Measurements from ENCODE around the gene GM2A. TPM values are rescaled to one million over a fixed set of nuclear protein-coding genes. Genes with fewer than 3 reads are reported as not detected.

GM2A gene
- total RNA-seq, 1 experiment from 2014 or later, result 24.5 TPM

DNA sequence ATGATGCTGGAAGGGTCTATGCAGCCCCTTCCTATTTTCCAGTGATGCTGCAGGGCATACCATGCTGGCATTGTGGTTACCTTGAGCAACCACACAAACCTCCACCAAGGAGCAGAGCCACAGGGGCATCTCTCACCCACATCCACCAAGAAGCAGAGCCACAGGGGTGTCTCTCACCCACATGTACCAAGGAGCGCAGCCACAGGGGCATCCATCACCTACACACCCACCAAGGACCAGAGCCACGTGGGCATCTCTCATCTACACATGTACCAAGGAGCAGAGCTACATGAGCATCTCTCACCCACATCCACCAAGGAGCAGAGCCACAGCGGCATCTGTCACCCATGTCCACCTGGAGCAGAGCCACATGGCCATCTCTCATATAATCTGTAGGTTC, 8.8 kb upstream of the GM2A start:
- no TSS peak for BruUV-seq (replicated peaks)
- no peak overlapping the region for H2AFZ ChIP-seq
- peak in 1 of 2 experiments; percentile 15 for DNase-seq
- no peaks in the 10 kb centered on the region for H3K36me3 ChIP-seq (ENCODE audit: low read depth)
- H3K9me3 ChIP-seq (ENCODE audit: insufficient read depth, low read depth), result no peaks in the 10 kb centered on the region
- H3K4me3 ChIP-seq, result no peak overlapping the region
- TF ChIP-seq EZH2 (IDR thresholded peaks at IDR 0.05; ENCODE audit: low read depth), result no peak
- TF ChIP-seq, protein P1, sequence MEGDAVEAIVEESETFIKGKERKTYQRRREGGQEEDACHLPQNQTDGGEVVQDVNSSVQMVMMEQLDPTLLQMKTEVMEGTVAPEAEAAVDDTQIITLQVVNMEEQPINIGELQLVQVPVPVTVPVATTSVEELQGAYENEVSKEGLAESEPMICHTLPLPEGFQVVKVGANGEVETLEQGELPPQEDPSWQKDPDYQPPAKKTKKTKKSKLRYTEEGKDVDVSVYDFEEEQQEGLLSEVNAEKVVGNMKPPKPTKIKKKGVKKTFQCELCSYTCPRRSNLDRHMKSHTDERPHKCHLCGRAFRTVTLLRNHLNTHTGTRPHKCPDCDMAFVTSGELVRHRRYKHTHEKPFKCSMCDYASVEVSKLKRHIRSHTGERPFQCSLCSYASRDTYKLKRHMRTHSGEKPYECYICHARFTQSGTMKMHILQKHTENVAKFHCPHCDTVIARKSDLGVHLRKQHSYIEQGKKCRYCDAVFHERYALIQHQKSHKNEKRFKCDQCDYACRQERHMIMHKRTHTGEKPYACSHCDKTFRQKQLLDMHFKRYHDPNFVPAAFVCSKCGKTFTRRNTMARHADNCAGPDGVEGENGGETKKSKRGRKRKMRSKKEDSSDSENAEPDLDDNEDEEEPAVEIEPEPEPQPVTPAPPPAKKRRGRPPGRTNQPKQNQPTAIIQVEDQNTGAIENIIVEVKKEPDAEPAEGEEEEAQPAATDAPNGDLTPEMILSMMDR (conservative IDR thresholded peaks at IDR 0.05), result no peak
- no peaks in the 10 kb centered on the region for H3F3A ChIP-seq (ENCODE audit: insufficient read depth, low read depth)
- peaks cover 8% of the 10 kb centered on the region for H3K4me1 ChIP-seq (replicated peaks; ENCODE audit: insufficient read depth)
- H3K27ac ChIP-seq, result no peak overlapping the region
- H3K4me2 ChIP-seq, result no peak overlapping the region
- POLR2A ChIA-PET (ENCODE audit: unreplicated experiment), result no interaction called here
- H3K27me3 ChIP-seq (ENCODE audit: insufficient read depth, low read depth), result no peaks in the 10 kb centered on the region
- CTCF ChIA-PET, result interaction anchor here (0.5 kb wide), 1 partner anchor 129 kb away, joined by 3 read pairs; no protein-coding TSS in a partner anchor
- H4K20me1 ChIP-seq (ENCODE audit: insufficient read depth), result no peaks in the 10 kb centered on the region
- H3K9me2 ChIP-seq (ENCODE audit: insufficient read depth), result no peaks in the 10 kb centered on the region
- H3K79me2 ChIP-seq (ENCODE audit: low read depth), result no peaks in the 10 kb centered on the region
- intact Hi-C loops (cut with micrococcal nuclease; ENCODE audit: unreplicated experiment), result no loop called here

DNA sequence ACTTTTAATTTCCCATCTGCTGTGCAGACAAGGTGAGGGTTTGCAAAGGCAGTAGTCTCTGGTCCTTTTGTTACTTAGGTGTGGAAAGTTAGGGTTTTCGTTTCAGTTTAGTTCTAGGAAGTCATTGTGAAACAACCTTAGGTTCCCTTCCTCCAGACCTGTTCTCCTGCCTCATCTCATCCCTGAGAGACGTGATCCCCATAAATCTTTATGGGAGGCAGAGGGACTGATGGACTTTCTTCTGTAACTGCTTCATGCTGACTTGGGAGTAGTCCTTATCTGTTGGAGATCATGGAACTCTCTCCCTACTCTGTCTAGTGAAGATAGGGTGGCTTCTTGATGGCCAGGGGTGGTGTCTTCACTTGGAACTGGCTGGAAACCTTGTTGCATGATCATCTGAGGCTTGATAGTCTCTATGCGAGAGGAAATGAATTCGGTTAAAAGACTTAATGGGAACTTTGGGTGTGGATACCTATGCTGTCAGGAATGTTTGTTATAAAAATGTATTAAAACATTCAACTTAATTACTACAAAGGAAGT, 7.2 kb upstream of the GM2A start:
- DNase-seq, result no peak
- Histone ChIP-seq H3K79me2 (ENCODE audit: low read depth) (no peaks in the 10 kb centered on the region), H3K27me3 (ENCODE audit: insufficient read depth, low read depth) (no peaks in the 10 kb centered on the region), H4K20me1 (ENCODE audit: insufficient read depth) (no peaks in the 10 kb centered on the region), H3F3A (ENCODE audit: insufficient read depth, low read depth) (no peaks in the 10 kb centered on the region), H3K4me3 (no peak overlapping the region), H3K9me3 (ENCODE audit: insufficient read depth, low read depth) (no peaks in the 10 kb centered on the region), H3K9me2 (ENCODE audit: insufficient read depth) (no peaks in the 10 kb centered on the region), H3K4me1 (replicated peaks; ENCODE audit: insufficient read depth) (peaks cover 8% of the 10 kb centered on the region), H3K36me3 (ENCODE audit: low read depth) (no peaks in the 10 kb centered on the region), H3K27ac (no peak overlapping the region), H3K4me2 (no peak overlapping the region), H2AFZ (no peak overlapping the region)
- ChIA-PET CTCF (no interaction called here), POLR2A (ENCODE audit: unreplicated experiment) (no interaction called here)
- intact Hi-C loops (cut with micrococcal nuclease; ENCODE audit: unreplicated experiment), result no loop called here
- TF ChIP-seq, protein P1 (conservative IDR thresholded peaks at IDR 0.05), result no peak
- TF ChIP-seq EZH2 (IDR thresholded peaks at IDR 0.05; ENCODE audit: low read depth), result no peak
- BruUV-seq (replicated peaks), result no TSS peak

DNA sequence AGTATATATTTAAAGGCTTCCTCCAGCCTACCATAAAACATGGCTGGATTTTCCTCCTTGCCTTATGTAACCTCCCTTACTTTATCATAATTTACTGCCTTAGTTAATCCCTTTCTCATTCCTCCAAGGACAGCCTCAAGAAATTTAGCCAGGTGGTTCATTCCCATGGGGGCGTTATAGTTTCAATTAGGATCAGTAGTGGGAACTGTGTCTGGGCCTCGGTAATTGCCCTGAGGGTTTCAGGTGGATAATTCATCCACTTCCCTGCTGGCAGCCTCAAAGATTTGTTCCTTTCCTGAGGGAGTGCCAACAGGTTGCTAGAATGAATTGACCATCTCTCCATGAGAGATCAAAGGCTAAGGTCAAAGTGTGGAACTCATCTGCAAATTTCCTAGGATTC, 4.3 kb upstream of the GM2A start:
- ChIA-PET CTCF (no interaction called here), POLR2A (ENCODE audit: unreplicated experiment) (no interaction called here)
- no peak overlapping the region for H3K4me2 ChIP-seq
- intact Hi-C loops (cut with micrococcal nuclease; ENCODE audit: unreplicated experiment), result no loop called here
- no peak overlapping the region for H3K27ac ChIP-seq
- H3K9me2 ChIP-seq (ENCODE audit: insufficient read depth), result no peaks in the 10 kb centered on the region; the same call in 1 of the 2 replicates
- peaks cover 9% of the 10 kb centered on the region; the same call in 1 of the 2 replicates for H3F3A ChIP-seq (ENCODE audit: insufficient read depth, low read depth)
- no peak for DNase-seq
- no peaks in the 10 kb centered on the region for H3K36me3 ChIP-seq (ENCODE audit: low read depth)
- no peak overlapping the region for H3K4me3 ChIP-seq
- H4K20me1 ChIP-seq (ENCODE audit: insufficient read depth), result no peaks in the 10 kb centered on the region
- no peaks in the 10 kb centered on the region for H3K9me3 ChIP-seq (ENCODE audit: insufficient read depth, low read depth)
- H3K4me1 ChIP-seq (replicated peaks; ENCODE audit: insufficient read depth), result peaks cover 8% of the 10 kb centered on the region; the same call in 1 of the 2 replicates
- TF ChIP-seq, protein P1 (conservative IDR thresholded peaks at IDR 0.05), result no peak
- no peak for TF ChIP-seq EZH2 (IDR thresholded peaks at IDR 0.05; ENCODE audit: low read depth)
- H3K27me3 ChIP-seq (ENCODE audit: insufficient read depth, low read depth), result no peaks in the 10 kb centered on the region
- no peaks in the 10 kb centered on the region for H3K79me2 ChIP-seq (ENCODE audit: low read depth)
- BruUV-seq (replicated peaks), result no TSS peak
- H2AFZ ChIP-seq, result no peak overlapping the region
